HG03064 (cell line): ENCODE results near the gene PLEKHA4.

ENCODE experiments used
- ATAC-seq: cut with Tn5 transposase; IDR thresholded peaks from one replicate; pipeline ENCODE4 v1.9.1; 2021; ENCODE audit warnings: low read depth; ENCODE audit not compliant: unreplicated experiment

PLEKHA4 gene

DNA sequence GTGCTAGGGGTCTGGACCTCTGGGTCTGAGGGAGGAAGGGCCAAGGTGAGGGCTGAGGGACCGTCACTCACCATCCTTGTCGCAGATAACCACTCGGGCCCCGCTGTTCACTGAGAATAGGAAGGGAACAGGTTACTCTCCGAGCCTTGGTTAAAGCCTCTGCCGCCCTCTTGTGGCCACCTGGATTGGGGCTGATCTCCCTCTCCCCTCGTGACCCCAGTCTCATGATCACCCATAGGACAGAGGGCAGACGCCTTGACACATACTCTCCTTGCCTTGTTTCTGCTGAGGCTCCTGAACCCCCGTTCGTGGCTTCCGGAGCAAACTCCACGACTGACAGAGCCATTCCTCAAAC, 32.7 kb downstream of the PLEKHA4 start:
- ATAC-seq, result no peak

DNA sequence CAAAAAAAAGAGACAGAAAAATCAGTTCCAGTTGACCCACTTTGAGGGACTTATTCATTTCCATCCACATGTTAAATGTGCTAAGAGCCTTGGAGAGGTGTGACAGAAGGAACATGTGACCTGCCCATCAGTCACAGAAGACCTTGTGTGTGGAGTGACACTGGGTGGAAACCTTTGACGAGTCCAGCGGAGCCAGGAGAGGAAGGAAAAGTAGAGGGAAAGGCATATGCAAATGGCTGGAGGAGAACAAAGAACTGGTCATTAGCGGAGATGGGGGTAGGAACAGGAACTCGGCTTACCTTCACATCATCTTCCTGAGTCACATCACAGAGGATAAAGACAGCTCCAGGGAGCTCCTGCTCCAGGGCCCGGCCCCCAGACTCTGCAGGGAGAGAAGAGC, 34.4 kb downstream of the PLEKHA4 start:
- ATAC-seq, result no peak

DNA sequence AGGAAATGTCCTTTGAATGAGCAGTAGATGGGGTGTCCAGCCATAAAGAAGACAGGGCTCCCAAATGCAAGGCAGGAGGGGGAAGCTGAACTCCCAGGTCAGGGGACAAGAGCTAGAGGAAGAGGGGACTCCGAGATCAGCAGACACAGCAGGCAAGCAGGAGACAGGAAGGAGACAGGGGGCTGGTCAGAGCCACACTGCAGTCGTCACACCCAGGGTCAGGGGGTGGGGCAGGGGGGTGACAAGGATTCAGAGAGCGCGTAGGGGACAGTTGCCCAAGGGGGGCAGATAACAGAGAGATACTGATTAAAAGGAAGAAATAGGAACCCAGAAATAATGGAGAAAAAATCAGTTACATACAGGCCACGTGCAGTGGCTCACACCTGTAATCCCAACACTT, 35.4 kb downstream of the PLEKHA4 start:
- no peak for ATAC-seq

DNA sequence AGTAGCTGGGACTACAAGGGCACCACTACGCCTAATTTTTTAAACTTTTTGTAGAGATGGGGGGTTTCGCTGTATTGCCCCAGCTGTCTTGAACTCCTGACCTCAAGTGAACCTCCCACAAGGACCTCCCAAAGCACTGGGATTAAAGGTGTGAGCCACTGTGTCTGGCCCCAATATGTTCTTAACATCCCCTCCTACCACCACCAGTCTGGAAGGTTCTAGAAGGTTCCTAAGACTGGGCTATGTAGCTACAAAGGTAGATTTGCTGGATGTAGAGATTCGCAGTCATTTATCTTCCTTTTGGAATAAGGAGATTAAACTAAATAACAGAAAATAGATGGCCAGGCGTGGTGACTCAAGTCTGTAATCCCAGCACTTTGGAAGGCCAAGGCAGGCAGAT, 37.5 kb downstream of the PLEKHA4 start:
- ATAC-seq, result no peak

DNA sequence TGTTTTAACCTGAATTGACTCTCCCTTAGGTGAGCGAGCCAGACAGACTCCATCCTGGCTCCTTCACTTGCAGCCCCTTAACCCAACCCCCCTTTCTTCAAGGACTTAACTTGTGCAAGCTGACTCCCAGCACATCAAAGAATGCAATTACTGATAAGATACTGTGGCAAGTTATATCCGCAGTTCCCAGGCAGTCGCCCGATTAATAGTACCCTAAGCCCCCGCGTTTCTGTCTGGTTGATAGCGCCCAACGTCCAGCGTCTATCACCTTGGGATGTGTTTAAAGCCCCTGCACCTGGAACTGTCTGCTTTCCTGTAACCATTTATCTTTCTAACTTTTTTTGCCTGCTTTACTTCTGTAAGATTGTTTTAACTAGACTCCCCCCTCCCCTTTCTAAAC, 38.3 kb downstream of the PLEKHA4 start:
- no peak for ATAC-seq

DNA sequence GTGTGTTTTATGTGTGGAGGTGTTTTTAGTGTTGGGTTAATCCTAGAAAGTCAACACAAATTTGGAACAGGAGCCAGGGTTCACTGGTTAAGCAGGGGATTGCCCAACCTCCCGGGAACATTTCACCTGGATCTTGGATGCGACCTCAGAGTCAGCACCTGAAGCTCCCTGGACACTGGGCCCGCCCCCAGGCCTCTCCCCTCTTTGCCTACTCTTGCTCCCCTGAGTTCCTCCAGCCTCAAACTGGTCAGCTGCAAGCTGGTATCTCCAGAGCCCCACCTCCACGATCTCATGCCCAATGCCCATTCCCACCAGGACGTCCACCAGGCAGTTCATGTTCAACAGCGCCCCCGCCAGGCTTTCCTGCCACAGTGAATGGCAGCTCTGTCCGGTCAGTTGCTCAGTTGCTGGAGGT, 41.8 kb downstream of the PLEKHA4 start:
- ATAC-seq, result no peak

DNA sequence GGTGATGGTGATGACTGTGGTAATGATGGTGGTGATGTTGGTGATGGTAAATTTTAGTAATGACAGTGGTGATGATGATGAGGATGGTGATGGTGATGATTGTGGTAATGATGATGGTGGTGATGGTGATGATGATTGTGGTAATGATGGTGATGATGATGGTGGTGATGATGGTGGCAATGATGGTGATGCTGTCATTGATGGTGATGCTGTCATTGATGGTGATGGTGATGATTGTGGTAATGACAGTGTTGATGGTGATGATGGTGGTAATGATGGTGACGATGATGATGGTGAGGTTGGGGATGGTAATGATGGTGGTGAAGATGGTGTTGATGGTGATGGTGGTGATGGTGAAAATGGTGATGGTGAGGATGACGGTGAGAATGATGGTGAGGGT, 45.9 kb downstream of the PLEKHA4 start:
- no peak for ATAC-seq

DNA sequence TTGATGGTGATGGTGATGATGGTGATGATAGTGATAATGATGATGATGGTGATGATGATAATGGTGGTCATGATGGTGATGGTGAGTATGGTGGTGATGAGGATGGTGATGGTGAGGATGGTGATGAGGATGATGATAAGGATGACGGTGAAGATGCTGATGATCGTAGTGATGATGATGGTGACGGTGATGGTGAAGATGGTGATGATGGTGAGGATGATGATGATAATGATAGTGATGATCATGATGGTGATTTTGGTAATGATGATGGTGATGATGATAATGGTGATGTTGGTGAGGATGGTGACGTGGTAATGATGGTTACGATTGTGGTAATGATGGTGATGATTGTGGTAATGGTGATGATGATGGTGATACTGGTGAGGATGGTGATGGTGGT, 46.8 kb downstream of the PLEKHA4 start:
- ATAC-seq, result no peak

DNA sequence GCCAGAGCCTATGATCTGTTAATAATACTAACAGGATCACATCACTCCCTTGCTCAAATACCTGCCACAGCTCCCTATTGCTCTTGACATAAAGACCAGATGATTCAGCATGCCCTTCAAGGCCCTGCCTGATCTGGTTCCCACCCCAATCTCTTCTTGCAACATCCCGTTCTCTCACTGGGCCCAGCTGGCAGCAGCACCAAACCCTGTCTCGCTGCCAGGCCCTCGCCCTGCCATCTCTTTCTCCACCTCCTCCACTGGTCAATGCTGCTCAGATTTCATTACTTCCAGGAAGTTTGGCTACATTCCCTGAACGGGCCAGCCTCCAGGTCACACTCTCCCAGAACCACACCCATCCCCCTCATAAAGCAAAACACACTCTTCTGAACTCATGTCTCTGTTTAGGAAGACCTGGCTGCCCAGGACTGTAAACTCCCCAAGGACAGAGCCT, 49.0 kb downstream of the PLEKHA4 start:
- ATAC-seq, result no peak

DNA sequence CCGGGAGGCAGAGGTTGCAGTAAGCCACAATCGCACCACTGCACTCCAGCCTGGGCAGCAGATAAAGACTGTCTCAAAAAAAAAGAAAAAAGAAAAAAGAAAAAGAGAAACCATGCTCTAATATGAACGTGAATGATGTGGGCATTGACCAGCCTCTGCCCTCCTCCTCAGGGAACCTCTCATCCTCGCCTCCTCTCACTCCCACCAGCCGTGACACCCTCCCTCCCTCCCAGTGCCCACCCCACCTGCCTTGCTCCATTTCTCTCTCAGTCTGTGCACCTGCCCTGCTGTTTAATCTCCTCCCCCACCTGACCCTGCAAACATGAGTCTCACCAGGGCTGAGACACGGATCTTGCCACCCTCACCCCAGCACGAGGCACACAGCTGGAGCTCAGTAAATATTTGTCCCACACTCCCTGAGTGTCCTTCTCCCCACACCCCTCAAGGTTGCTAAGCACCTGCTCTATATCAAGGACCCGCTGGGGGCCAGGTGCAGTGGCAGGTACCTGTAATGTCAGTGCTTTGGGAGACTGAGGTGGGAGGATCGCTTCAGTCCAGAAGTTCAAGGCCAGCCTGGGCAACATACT, 50.1 kb downstream of the PLEKHA4 start:
- no peak for ATAC-seq

DNA sequence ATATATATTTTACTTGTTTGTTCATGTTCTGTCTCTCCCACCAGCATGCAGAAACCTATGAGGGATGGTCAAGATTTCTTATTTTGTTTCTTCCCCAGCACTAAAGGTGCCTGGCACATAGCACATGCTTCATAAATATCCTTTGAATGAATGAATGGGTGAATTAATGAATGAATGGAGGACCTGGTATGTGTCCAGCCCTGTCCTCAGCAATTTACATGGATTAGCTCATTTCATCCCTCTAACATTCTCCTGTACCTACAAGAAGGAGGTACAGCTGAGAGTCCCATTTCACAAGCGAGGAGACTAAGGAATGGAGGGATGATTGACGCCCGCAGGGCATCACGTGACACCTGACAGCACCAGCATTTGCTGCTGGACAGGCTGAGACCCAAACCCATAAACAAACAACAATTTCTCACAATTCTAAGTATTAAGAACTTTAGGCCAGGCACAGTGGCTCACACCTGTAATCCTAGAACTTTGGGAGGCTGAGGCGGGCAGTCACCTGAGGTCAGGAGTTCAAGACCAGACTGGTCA, 50.8 kb downstream of the PLEKHA4 start:
- no peak for ATAC-seq

DNA sequence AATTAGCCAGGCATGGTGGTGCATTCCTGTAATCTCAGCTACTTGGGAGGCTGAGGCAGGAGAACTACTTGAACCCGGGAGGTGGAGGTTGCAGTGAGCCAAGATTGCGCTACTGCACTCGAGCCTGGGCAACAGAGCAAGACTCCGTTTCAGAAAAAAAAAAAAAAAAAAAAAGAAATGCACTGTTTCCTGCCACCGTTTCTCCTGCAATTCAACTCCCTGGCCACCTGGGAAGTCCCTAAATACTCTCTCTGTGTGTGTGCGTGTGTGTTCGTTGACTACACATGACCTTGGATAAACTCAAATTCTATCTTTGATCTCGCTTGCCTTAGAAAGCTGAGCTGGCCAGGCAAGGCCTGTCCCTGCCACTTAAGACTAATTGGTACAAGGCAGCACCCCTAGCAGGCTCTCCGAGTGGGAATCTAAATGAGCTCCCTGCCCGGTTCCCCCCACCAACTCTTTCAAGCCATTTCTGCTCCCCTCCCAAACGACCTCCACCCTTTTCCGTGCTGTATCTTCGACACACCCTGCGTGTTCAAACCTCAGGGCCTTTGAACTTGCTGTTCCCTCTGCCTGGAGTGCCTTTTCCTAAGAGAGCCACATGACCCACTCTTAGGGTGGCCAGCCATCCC, 52.4 kb downstream of the PLEKHA4 start:
- no peak for ATAC-seq

DNA sequence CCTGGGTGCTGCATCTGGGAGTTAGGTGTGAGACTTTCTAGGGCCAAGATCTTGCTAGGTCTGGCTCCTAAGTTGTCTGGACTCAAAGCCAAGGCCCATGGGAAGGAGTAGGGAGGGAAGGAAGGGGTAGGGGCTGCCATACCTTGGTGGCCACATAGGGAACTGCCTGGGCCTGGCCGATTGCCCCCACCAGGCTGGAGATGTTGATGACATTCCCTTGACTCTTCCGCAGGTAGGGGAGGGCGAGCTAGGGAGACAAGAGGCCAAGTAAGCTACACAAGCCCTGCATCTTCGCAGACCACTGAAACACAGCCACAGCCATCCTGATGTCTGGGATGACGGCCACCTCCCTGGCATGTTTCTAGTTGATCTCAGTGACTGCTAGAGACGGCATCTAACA, 53.5 kb downstream of the PLEKHA4 start:
- no peak for ATAC-seq

DNA sequence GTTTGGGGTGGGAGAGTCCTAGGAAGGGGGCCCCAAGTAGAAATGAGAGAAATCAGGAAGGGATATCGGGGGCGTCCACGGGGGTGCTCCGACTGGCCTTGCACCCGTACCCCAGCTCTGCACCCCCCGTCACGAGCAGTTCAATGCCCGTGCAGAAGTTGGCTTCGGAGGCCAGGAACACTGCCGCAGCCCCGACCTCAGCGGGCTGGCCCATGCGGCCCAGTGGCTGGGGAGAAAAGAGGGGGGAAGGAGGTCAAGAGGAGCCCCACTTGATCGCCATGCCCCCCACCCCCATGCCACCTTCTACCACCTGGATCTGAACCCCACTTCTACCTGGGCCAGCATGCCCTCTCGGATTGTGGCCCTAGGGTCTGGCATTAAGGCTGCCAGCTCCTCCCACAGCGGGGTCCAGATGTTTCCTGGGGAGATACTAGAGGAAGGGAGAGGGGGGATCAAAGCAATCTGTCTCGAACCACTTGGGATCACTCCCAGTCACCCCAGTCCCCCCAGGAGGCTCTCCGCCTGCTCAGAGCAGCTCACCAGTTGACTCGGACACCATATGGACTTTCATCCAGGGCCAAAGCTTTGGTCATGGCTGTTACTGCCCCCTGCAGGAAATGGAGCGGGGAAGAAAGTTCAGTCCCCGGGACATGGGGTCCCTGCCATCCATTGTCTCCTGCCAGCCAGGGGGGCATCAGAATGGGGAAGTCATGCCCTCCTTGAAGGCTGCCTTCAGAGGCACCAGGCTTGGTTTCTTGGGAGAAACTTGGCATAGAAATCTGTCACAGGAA, 55.1 kb downstream of the PLEKHA4 start:
- no peak for ATAC-seq

DNA sequence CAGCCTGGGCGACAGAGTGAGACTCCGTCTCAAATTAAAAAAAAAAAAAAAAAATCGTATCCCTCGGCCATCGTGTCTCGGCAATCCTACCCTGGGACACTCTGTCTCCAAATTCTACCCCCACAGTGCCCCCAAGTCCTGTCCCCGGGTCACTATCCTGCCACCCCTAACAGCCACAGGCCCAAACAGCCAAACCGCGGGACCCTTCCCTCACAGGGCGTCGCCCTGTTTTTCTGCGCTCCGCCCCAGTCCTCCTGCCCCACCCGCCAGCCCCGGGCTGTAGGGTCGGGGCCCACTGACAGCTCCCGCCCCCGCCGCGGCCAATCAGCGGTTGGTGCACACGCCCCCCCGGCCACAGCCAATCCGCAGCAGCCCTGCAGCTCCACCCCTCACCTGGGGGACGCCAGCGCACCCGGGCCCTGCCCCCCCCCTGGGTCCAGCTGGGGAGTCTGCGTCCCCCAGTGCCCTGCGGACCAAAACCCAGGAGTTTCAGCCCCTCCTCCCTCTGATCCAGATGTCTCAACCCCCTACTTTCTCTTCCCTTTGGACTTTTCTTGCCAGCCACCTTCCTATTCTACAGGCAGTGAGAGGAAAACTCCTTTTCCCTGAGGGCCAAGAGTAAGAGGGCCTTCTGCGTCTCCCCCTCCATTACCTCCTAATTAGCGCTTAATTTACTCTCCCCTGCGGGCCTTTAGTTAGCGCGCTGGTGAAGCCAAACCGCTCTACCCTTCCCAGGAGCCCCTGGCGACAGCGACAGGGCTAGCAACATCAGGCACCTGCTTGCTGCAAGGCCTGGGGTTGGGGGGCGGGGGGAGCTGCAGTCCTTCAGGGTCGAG, 56.1 kb downstream of the PLEKHA4 start:
- ATAC-seq, result no peak

DNA sequence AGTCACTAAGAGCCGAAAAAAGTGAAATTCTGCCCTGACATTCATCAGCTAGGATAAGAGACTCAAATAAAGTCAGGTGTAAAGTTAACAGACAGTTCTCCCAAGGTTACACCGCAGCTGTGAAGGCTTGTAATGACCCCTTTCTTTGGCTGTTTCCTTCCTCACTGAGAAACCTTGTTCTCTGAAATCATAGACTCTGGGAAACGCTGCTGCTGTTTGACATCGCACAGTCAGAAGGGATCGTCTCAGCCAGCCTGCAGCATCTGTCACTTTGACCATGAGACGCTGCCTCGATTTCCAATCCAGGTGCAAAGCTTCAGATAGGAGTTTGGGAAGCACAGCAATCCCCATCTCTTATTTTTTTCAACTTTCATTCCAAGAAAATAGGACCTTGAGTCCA, 58.3 kb downstream of the PLEKHA4 start:
- ATAC-seq, result no peak

DNA sequence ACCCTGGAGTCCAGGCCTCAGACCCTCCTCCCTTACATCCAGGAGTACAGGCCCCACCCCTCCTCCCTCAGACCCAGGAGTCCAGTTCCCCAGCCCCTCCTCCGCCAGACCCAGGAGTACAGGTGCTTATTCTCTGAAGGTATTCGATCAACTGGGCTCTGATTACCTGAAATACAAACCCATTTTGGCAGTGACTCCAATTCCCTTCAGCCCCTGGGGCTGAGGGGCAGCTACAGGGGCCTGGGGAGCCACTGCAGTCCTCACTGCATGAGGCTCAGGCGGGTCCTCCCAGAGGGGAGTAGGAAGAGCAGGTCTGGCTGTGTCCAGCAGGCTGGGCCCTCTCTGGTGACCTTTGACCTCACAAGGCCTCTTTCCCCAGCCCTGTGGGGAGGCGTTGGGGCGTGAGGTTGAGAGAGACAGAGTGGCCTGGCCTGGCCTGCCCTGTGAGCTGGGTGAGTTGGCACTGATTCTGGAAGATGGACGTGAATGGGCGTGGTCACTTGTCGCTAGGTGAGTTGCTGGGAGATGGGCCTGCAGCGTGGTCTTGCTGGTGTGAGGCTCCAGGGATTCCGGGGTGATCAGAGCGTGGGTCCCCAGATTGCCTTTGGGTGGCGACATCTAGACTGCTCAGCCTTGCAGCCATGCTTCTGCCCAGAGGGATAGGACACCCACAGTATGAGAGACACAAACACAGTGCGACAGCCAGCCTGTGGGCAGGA, 60.7 kb downstream of the PLEKHA4 start:
- ATAC-seq, result no peak

DNA sequence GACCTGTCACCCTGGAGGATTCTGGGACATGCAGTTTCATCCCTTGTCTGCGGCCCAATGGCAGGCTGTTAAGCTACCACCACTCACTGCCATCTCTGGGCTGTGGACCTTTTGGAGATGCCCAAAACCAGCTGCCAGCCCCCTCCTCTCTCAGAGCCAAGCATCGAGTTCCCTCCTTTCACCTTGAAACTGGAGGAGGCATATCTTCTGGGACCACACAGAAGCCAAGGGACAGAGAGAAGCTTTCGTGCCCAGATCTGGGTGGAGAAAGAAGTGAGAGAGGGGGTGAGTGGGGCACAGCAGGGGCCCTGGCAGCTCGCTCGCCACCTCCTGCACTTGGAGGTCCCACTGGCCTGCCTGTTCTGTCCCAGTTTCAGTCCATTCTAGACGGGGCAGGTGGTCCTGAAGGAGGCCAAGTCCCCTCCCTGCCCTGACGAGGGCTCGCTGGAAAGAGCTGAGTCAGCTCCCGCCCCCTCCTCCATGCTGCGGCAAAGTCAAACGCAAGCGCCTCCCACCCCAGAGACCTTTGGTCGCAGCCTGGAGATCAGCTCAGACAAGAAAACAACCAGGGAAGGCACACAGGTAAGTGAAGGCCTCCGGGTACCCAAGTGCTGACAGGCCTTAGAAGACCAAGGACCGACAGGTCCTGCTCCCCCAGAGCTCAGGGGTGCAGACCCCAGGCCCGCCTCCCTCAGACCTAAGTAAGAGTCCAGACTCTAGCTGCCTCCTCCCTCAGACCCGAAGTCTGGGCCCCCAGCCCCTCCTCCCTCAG, 61.4 kb downstream of the PLEKHA4 start:
- no peak for ATAC-seq

DNA sequence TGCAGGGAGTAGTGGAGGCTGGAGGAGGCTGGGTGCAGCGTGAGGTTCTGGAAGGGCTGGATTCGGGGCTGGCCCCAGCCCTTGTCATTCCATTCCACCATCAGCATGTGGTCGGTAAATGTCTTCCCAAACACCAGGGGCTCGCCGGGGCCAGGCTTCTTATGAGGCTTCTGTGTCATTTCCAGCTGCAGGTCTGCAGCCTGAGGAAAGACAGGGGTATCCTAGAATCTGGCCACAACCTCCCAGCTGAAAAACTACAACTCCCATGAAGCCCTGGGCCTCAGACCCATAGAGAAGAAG, 61.9 kb downstream of the PLEKHA4 start:
- ATAC-seq, result no peak

DNA sequence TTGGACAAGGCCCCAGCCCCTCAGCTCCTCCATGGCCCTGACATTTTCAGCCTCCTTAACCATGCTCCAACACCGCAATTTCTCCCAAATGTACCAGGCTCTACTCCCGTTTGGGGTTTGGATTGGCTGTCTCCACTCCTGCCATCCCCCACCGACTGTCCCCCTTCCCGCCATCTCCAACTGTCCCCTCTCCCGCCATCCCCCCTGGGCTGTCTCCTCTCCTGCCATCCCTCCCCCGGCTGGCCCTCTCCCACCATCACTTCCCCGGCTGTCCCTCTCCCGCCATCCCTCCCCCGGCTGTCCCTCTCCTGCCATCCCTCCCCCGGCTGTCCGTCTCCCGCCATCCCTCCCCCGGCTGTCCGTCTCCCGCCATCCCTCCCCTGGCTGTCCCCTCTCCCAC, 63.0 kb downstream of the PLEKHA4 start:
- no peak for ATAC-seq
